NCI-H446 (cell line): ENCODE results near the gene BLID.
A peak's percentile ranks its signal among the peaks of the same experiment; 100 is the strongest.

Experiments used
- DNase-seq, 2 experiments: peaks; one replicate each; lab custom pipeline; 2025; lab: John Stamatoyannopoulos, UW

The BLID gene

DNA sequence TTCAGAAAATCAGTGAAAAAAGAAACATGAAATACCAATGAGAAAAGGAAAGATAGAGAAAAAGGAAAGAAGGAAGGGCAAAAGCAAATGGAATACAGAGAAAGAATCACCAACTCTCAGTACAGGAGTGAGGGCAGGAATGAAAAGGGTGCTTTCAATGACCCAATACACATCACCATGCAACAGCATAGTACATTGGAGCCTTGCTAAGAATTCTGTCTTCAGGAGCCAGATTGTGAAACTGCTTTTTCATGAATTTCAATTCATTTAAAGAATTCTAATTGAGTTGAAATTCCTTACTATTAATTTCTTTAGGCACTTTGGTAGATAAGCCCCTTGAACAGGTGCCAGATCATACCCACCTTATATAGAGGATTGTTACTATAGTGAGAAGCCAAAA is 34.9 kb downstream of the BLID start:
- no peak for DNase-seq

DNA sequence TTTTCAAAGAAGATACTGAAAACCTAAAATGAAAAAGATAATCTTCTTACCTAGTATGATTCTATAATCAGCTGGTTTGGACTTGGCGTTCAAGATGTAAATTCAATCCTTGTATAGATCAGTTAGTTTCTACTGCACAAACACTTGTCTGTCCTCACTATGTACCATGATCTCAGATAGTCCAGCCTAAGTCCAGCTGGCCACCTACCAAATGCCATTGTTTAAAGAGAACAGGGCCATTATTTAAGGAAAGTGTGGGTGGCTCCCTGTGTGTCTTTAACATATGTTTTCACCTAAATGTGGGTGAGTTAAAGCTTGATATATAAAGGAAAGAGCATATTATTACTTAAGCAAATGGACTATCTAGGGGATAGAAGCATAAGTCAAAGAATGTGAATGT is 38.6 kb downstream of the BLID start:
- DNase-seq = no peak

DNA sequence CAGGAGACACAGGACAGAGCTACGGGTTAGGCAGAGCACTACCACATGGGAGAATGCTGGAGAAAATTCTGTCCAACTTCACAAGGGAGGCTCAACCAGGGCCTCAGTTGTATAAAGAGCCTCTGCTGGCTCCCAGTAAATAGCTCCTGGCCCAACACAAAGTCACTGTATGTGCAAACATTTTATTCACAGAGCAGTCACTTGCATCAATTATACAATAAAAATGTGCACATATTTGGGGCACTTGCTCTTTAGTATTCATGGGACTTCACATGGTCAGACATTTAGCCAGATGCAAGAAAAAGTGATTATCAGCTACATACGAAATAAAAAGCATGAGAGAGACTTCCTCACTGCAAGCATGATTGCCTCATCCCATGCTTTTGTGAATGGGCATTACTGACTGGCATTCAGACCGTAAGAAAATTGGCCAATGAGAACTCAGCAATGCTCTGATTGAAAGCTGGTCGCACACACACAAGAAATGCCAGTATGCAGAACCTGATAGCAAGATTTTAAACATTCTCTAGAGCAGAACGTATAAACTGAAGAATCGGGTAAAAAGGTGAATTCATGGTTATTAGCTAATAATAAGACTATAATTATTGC is 39.4 kb downstream of the BLID start:
- DNase-seq = no peak

DNA sequence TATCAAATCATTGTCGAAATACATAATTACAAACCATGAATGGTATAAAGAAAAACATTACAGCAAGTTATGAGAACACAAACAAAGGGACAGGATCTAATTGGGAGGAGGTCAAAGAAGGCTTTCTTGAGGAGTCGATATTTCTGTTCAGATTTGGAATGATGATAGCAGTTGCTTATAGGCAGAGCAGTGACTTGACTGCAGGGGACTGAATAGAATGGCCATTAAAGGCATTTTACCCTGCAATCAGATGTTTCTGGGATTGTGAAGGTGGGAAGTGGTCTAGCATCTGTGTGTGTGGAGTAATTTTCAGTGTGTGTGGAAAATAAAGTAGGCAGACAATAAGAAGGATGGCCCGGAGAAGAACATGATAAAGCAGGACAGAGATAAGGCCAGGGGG is 41.0 kb downstream of the BLID start:
- DNase-seq = no peak

DNA sequence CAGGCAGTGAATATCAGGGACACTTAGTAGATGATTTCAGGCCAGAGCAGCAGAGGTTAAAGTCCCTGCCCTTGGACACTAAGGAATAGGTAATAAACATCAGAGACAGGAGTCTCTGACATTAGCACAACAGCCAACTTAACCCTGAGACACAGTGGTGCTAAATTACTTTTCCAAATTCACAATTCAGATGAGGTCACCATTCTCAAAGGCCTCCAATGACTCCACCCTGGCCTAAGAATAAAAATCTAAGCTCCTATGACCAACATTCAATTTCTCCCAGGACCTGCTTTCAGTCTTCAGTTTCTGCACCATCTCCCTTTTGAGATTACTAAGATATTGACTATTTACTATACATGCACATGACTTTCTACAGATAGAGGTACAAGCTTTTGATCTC is 42.0 kb downstream of the BLID start:
- no peak for DNase-seq

- DNase-seq = no peak
Measured at GRCh38 chr11:122071709-122072202, 44.3 kb downstream of the BLID start.

- peak in 1 of 2 experiments; percentile 14 for DNase-seq
Measured at GRCh38 chr11:122069707-122070360, 46.2 kb downstream of the BLID start.

- DNase-seq = no peak
Measured at GRCh38 chr11:122068837-122069236, 47.2 kb downstream of the BLID start.

GRCh38 chr11:122068141-122068540 is 47.9 kb downstream of the BLID start:
- no peak for DNase-seq
